ENCODE measurements around the gene PRUNE2.

The PRUNE2 gene

GRCh38 chr9:76609285-76610010 lies 296.5 kb downstream of the PRUNE2 start:
- H3K4me3 ChIP-seq (ENCODE audit: low read depth, low read length): no peak overlapping the region
- TF ChIP-seq CTCF (IDR thresholded peaks at IDR 0.05; ENCODE audit: low read depth, low read length, missing control alignments): no peak
- DNase-seq (ENCODE audit: low read depth): no peak
- in situ Hi-C loops (cut with HindIII; ENCODE audit: low sequenced_read_pairs): no loop called here

- in situ Hi-C loops (cut with HindIII; ENCODE audit: low sequenced_read_pairs): no loop called here
- no peak for DNase-seq (ENCODE audit: low read depth)
- H3K4me3 ChIP-seq (ENCODE audit: low read depth, low read length): no peak overlapping the region
- no peak for TF ChIP-seq CTCF (IDR thresholded peaks at IDR 0.05; ENCODE audit: low read depth, low read length, missing control alignments)
Observed at GRCh38 chr9:76608575-76609273, 297.2 kb downstream of the PRUNE2 start.

- TF ChIP-seq CTCF (IDR thresholded peaks at IDR 0.05; ENCODE audit: low read depth, low read length, missing control alignments): no peak
- DNase-seq (ENCODE audit: low read depth): no peak
- in situ Hi-C loops (cut with HindIII; ENCODE audit: low sequenced_read_pairs): no loop called here
- no peak overlapping the region for H3K4me3 ChIP-seq (ENCODE audit: low read depth, low read length)
Observed at GRCh38 chr9:76607730-76608436, 298.0 kb downstream of the PRUNE2 start.

GRCh38 chr9:76605321-76605900 lies 300.5 kb downstream of the PRUNE2 start:
- in situ Hi-C loops (cut with HindIII; ENCODE audit: low sequenced_read_pairs): no loop called here
- H3K4me3 ChIP-seq (ENCODE audit: low read depth, low read length): no peak overlapping the region
- no peak for DNase-seq (ENCODE audit: low read depth)
- no peak for TF ChIP-seq CTCF (IDR thresholded peaks at IDR 0.05; ENCODE audit: low read depth, low read length, missing control alignments)

GRCh38 chr9:76603931-76604570 lies 301.9 kb downstream of the PRUNE2 start:
- no peak for DNase-seq (ENCODE audit: low read depth)
- TF ChIP-seq CTCF (IDR thresholded peaks at IDR 0.05; ENCODE audit: low read depth, low read length, missing control alignments): no peak
- in situ Hi-C loops (cut with HindIII; ENCODE audit: low sequenced_read_pairs): no loop called here
- no peak overlapping the region for H3K4me3 ChIP-seq (ENCODE audit: low read depth, low read length)

- in situ Hi-C loops (cut with HindIII; ENCODE audit: low sequenced_read_pairs): no loop called here
- no peak overlapping the region for H3K4me3 ChIP-seq (ENCODE audit: low read depth, low read length)
- DNase-seq (ENCODE audit: low read depth): no peak
- no peak for TF ChIP-seq CTCF (IDR thresholded peaks at IDR 0.05; ENCODE audit: low read depth, low read length, missing control alignments)
Observed at GRCh38 chr9:76603448-76603895, 302.4 kb downstream of the PRUNE2 start.

Data from astrocyte of the cerebellum (primary cell).